Lower lobe of right lung (tissue), 2 donors: Measurements from ENCODE around the gene LY6G5C. TPM values are rescaled to one million over a fixed set of nuclear protein-coding genes. Genes with fewer than 3 reads are reported as not detected.

Source experiments
- ATAC-seq, 2 donors: fragments of 200-7000 bp; cut with Tn5 transposase; one replicate each; pipeline ENCODE4 v1.9.1; 2020 to 2022; ENCODE audit warnings: mild to moderate bottlenecking in 2 of 2, moderate library complexity in 2 of 2
- DNase-seq: peaks from one replicate; pipeline ENCODE4 v3.0.0-alpha.2; 2020
- H3K27ac ChIP-seq: fragments of 200-600 bp; one replicate; pipeline ENCODE4 v1.8.0; 2022
- H3K27me3 ChIP-seq: fragments of 200-600 bp; one replicate; pipeline ENCODE4 v1.8.0; 2022; ENCODE audit warnings: low read depth
- H3K36me3 ChIP-seq: fragments of 200-600 bp; one replicate; pipeline ENCODE4 v1.8.0; 2022; ENCODE audit warnings: mild to moderate bottlenecking
- H3K4me1 ChIP-seq: fragments of 200-600 bp; one replicate; pipeline ENCODE4 v1.8.0; 2022
- H3K4me3 ChIP-seq: fragments of 200-600 bp; one replicate; pipeline ENCODE4 v1.8.0; 2022; ENCODE audit warnings: mild to moderate bottlenecking
- H3K9me3 ChIP-seq: fragments of 200-600 bp; one replicate; pipeline ENCODE4 v1.8.0; 2022
- CTCF ChIP-seq: fragments of 200-600 bp; IDR thresholded peaks from one replicate; pipeline ENCODE4 v1.8.0; 2022; ENCODE audit warnings: antibody characterized with exemption, mild to moderate bottlenecking
- intact Hi-C: fragments of 100-400 bp; cut with DNase I; formaldehyde crosslinking; loops from one replicate; pipeline ENCODE4 v1.11.0; 2022
- total RNA-seq: library from RNA; stranded (reverse); fragmentation: NEBNext Ultra II Directional; extraction: Animal tissue kit (Norgen Biotek cat#: 25700); gene quantifications from one replicate; pipeline ENCODE4 v1.2.1, GENCODE V29; 2021
- donor health status: DM: no; HTN: yes; CAD: no; lungs with severe emphysema.

Gene LY6G5C
- total RNA-seq, 1 donor from 2014 or later, result 2.9 TPM

GRCh38 chr6:31651602-31652191, 29.2 kb downstream of the LY6G5C start:
- intact Hi-C loops, result no loop called here
- peaks cover 58% of the 10 kb centered on the region for H3K36me3 ChIP-seq

GRCh38 chr6:31645325-31645724, 35.5 kb downstream of the LY6G5C start:
- intact Hi-C loops, result no loop called here
- Histone ChIP-seq H3K27ac (no peak overlapping the region), H3K4me1 (peaks cover 2% of the 10 kb centered on the region), H3K36me3 (peaks cover 100% of the 10 kb centered on the region), H3K27me3 (no peaks in the 10 kb centered on the region), H3K9me3 (no peaks in the 10 kb centered on the region), H3K4me3 (no peak overlapping the region)
- DNase-seq (no peak), ATAC-seq (no peak)
- TF ChIP-seq CTCF, result no peak

More at GRCh38 chr6:31651602-31652191, 29.2 kb downstream of the LY6G5C start:
- Histone ChIP-seq H3K27me3 (no peaks in the 10 kb centered on the region), H3K4me3 (peak overlapping the region; percentile 87), H3K4me1 (peaks cover 25% of the 10 kb centered on the region), H3K27ac (peak overlapping the region; percentile 96), H3K9me3 (no peaks in the 10 kb centered on the region)
- TF ChIP-seq CTCF, result no peak
- no peak for DNase-seq
- ATAC-seq, result peak; percentile 79 to 82

GRCh38 chr6:31643818-31644454, 36.9 kb downstream of the LY6G5C start:
- Histone ChIP-seq H3K9me3 (no peaks in the 10 kb centered on the region), H3K27me3 (no peaks in the 10 kb centered on the region), H3K4me1 (no peaks in the 10 kb centered on the region), H3K4me3 (no peak overlapping the region), H3K36me3 (peaks cover 100% of the 10 kb centered on the region), H3K27ac (no peak overlapping the region)
- ATAC-seq (peak in 1 of 2 donors; percentile 17), DNase-seq (no peak)
- intact Hi-C loops, result no loop called here
- TF ChIP-seq CTCF, result no peak

GRCh38 chr6:31642798-31643570, 37.9 kb downstream of the LY6G5C start:
- no peak for TF ChIP-seq CTCF
- no peaks in the 10 kb centered on the region for H3K9me3 ChIP-seq
- no peak overlapping the region for H3K27ac ChIP-seq
- H3K4me1 ChIP-seq, result no peaks in the 10 kb centered on the region
- H3K4me3 ChIP-seq, result no peak overlapping the region
- no peak for ATAC-seq
- no peaks in the 10 kb centered on the region for H3K27me3 ChIP-seq
- intact Hi-C loops, result no loop called here
- H3K36me3 ChIP-seq, result peaks cover 100% of the 10 kb centered on the region
- no peak for DNase-seq

- no peaks in the 10 kb centered on the region for H3K27me3 ChIP-seq
- DNase-seq (no peak), ATAC-seq (no peak)
- H3K4me1 ChIP-seq, result no peaks in the 10 kb centered on the region
- no peak for TF ChIP-seq CTCF
- H3K9me3 ChIP-seq, result no peaks in the 10 kb centered on the region
- H3K4me3 ChIP-seq, result no peak overlapping the region
- H3K27ac ChIP-seq, result no peak overlapping the region
- intact Hi-C loops, result no loop called here
- peaks cover 100% of the 10 kb centered on the region for H3K36me3 ChIP-seq
These were observed 39.5 kb downstream of the LY6G5C start for GRCh38 chr6:31641370-31641769.
